ENCODE results near the gene DSCAM.
"Not testable (repeated sequence)": the region's sequence is repeated elsewhere in the genome, so short reads cannot be mapped to it uniquely, and the experiment has no call there.

The DSCAM gene

GRCh38 chr21:40512590-40512989, 334.4 kb downstream of the DSCAM start:
- no peak for DNase-seq

GRCh38 chr21:40507978-40508377, 339.0 kb downstream of the DSCAM start:
- peak; percentile 1 for DNase-seq

GRCh38 chr21:40505681-40506080, 341.3 kb downstream of the DSCAM start:
- DNase-seq = no peak

- no peak for DNase-seq
These were observed 341.7 kb downstream of the DSCAM start for GRCh38 chr21:40505244-40505643.

- no peak for DNase-seq
These were observed 342.1 kb downstream of the DSCAM start for GRCh38 chr21:40504825-40505224.

GRCh38 chr21:40496116-40496515, 350.8 kb downstream of the DSCAM start:
- DNase-seq = no peak

- no peak for DNase-seq
These were observed 356.6 kb downstream of the DSCAM start for GRCh38 chr21:40490408-40490807.

GRCh38 chr21:40489001-40489400, 358.0 kb downstream of the DSCAM start:
- no peak for DNase-seq

- DNase-seq = no peak
These were observed 365.2 kb downstream of the DSCAM start for GRCh38 chr21:40481764-40482163.

GRCh38 chr21:40474513-40474912, 372.4 kb downstream of the DSCAM start:
- DNase-seq = no peak

GRCh38 chr21:40472013-40472412, 374.9 kb downstream of the DSCAM start:
- no peak for DNase-seq

GRCh38 chr21:40471103-40471502, 375.9 kb downstream of the DSCAM start:
- no peak for DNase-seq

GRCh38 chr21:40466893-40467483, 380.0 kb downstream of the DSCAM start:
- DNase-seq = no peak

- no peak for DNase-seq
These were observed 381.6 kb downstream of the DSCAM start for GRCh38 chr21:40465382-40465781.

GRCh38 chr21:40463176-40463575, 383.8 kb downstream of the DSCAM start:
- no peak for DNase-seq

GRCh38 chr21:40461008-40461407, 385.9 kb downstream of the DSCAM start:
- DNase-seq = no peak

GRCh38 chr21:40457741-40458140, 389.2 kb downstream of the DSCAM start:
- no peak for DNase-seq

GRCh38 chr21:40454057-40454456, 392.9 kb downstream of the DSCAM start:
- DNase-seq = no peak

GRCh38 chr21:40453183-40453582, 393.8 kb downstream of the DSCAM start:
- no peak for DNase-seq

- no peak for DNase-seq
These were observed 394.4 kb downstream of the DSCAM start for GRCh38 chr21:40452548-40452947.

- DNase-seq = no peak
These were observed 399.9 kb downstream of the DSCAM start for GRCh38 chr21:40447016-40447415.

GRCh38 chr21:40445349-40445921, 401.5 kb downstream of the DSCAM start:
- no peak for DNase-seq

- DNase-seq = not testable (repeated sequence)
These were observed 407.4 kb downstream of the DSCAM start for GRCh38 chr21:40439581-40439980.

- no peak for DNase-seq
These were observed 408.3 kb downstream of the DSCAM start for GRCh38 chr21:40438616-40439015.

GRCh38 chr21:40436261-40436660, 410.7 kb downstream of the DSCAM start:
- DNase-seq = no peak

Data from DMS153 (cell line).